22Rv1 (cell line): Measurements from ENCODE around the gene IMP4.

Experiments
- ZFX ChIP-seq: fragments of 450-650 bp; IDR thresholded peaks from 2 replicates; pipeline ENCODE4 v1.6.1; 2017; ENCODE audit warnings: antibody characterized with exemption, borderline replicate concordance
- TF ChIP-seq, protein P1 (sequence below): fragments of 450-650 bp; IDR thresholded peaks from 2 replicates; pipeline ENCODE4 v1.5.1; 2017; ENCODE audit warnings: mild to moderate bottlenecking

DNA sequence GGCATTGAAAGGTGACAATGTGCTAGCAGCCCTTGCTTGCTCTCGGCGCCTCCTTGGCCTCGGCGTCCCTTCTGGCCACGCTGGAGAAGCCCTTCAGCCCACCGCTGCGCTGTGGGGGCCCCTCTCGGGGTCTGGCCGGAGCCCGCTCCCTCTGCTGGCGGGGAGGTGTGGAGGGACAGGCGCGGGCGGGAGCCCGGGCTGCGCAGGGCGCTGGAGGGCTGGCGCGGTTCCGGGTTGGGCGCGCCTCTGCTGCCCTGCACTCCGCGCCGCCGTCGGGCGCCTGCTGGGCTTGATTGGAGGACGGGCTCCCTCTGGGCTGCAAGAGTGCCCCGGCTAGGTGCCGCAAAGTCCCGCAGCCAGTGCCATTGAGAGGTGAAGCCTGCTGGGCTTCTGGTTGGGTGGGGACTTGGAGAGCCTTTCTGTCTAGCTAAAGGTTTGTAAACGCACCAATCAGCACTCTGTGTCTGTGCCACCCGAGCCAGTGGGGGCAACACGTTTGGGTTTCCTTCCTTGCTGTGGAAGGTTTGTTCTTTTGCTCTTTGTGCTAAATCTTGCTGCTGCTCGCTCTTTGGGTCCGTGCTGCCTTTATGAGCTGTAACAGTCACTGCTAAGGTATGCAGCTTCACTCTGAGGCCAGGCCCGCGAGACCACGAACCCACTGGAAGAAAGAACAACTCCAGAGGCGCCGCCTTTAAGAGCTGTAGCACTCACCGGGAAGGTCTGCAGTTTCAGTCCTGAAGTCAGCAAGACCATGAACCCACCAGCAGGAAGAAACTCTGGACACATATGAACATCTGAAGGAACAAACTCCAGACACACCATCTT is 14.8 kb upstream of the IMP4 start:
- no peak for TF ChIP-seq ZFX
- TF ChIP-seq, protein P1, sequence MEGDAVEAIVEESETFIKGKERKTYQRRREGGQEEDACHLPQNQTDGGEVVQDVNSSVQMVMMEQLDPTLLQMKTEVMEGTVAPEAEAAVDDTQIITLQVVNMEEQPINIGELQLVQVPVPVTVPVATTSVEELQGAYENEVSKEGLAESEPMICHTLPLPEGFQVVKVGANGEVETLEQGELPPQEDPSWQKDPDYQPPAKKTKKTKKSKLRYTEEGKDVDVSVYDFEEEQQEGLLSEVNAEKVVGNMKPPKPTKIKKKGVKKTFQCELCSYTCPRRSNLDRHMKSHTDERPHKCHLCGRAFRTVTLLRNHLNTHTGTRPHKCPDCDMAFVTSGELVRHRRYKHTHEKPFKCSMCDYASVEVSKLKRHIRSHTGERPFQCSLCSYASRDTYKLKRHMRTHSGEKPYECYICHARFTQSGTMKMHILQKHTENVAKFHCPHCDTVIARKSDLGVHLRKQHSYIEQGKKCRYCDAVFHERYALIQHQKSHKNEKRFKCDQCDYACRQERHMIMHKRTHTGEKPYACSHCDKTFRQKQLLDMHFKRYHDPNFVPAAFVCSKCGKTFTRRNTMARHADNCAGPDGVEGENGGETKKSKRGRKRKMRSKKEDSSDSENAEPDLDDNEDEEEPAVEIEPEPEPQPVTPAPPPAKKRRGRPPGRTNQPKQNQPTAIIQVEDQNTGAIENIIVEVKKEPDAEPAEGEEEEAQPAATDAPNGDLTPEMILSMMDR: no peak
